ENCODE results near the gene PRKCB. TPM values are rescaled to one million over a fixed set of nuclear protein-coding genes. Genes with fewer than 3 reads are reported as not detected.
A peak's percentile ranks its signal among the peaks of the same experiment; 100 is the strongest.

Gene PRKCB
- total and polyA plus RNA-seq, 4 donors, result 1.6 to 9.4 (median 4.0) TPM

DNA sequence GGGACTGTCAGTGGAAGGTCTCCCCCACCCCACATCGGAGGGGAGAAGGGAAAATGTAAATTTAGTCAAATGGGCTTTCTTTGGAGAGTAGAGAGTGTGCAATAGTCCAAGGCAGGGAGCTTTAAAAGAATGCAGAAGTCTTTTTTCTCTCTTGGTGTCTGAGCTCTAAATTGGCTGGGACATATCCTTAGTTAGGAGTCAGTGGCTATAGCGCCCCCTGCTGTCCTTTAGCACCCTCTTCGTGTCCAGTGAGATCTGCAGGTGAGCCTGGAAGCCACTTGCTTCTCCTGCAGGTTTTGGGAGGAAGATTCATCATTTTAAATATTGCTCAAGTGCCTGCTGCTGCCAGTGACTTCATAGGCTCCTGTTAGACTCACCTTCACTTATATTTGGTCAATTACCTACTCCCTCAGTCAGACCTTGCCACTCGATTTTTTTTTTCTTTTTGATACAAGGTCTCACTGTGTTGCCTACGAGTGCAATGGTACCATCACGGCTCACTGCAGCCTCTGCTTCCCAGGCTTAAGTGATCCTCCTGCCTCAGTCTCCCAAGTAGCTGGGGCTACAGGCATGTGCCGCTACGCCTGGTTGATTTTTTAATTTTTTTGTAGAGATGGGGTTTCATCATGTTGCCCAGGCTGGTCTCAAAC lies 174.8 kb downstream of the PRKCB start:
- TF ChIP-seq, protein P1, sequence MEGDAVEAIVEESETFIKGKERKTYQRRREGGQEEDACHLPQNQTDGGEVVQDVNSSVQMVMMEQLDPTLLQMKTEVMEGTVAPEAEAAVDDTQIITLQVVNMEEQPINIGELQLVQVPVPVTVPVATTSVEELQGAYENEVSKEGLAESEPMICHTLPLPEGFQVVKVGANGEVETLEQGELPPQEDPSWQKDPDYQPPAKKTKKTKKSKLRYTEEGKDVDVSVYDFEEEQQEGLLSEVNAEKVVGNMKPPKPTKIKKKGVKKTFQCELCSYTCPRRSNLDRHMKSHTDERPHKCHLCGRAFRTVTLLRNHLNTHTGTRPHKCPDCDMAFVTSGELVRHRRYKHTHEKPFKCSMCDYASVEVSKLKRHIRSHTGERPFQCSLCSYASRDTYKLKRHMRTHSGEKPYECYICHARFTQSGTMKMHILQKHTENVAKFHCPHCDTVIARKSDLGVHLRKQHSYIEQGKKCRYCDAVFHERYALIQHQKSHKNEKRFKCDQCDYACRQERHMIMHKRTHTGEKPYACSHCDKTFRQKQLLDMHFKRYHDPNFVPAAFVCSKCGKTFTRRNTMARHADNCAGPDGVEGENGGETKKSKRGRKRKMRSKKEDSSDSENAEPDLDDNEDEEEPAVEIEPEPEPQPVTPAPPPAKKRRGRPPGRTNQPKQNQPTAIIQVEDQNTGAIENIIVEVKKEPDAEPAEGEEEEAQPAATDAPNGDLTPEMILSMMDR (IDR thresholded peaks at IDR 0.05; ENCODE audit: low read depth, low read length, missing input control), result peak; percentile 67
- TF ChIP-seq, protein P2, sequence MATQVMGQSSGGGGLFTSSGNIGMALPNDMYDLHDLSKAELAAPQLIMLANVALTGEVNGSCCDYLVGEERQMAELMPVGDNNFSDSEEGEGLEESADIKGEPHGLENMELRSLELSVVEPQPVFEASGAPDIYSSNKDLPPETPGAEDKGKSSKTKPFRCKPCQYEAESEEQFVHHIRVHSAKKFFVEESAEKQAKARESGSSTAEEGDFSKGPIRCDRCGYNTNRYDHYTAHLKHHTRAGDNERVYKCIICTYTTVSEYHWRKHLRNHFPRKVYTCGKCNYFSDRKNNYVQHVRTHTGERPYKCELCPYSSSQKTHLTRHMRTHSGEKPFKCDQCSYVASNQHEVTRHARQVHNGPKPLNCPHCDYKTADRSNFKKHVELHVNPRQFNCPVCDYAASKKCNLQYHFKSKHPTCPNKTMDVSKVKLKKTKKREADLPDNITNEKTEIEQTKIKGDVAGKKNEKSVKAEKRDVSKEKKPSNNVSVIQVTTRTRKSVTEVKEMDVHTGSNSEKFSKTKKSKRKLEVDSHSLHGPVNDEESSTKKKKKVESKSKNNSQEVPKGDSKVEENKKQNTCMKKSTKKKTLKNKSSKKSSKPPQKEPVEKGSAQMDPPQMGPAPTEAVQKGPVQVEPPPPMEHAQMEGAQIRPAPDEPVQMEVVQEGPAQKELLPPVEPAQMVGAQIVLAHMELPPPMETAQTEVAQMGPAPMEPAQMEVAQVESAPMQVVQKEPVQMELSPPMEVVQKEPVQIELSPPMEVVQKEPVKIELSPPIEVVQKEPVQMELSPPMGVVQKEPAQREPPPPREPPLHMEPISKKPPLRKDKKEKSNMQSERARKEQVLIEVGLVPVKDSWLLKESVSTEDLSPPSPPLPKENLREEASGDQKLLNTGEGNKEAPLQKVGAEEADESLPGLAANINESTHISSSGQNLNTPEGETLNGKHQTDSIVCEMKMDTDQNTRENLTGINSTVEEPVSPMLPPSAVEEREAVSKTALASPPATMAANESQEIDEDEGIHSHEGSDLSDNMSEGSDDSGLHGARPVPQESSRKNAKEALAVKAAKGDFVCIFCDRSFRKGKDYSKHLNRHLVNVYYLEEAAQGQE (IDR thresholded peaks at IDR 0.05), result no peak
- TF ChIP-seq RAD21 (IDR thresholded peaks at IDR 0.05) (peak; percentile 80 to 82), HNF4A (conservative IDR thresholded peaks at IDR 0.05) (no peak), EGR1 (IDR thresholded peaks at IDR 0.05; ENCODE audit: low read depth in 2 of 2) (no peak)
- H3K9me3 ChIP-seq (ENCODE audit: control insufficient read depth in 4 of 4, low read length in 3 of 4), result no peaks in the 10 kb centered on the region
- H3K27ac ChIP-seq (ENCODE audit: low read depth in 1 of 2, low read length in 2 of 2), result no peak overlapping the region
- H3K27me3 ChIP-seq (ENCODE audit: control insufficient read depth in 4 of 4, insufficient read depth in 4 of 4, low read length in 3 of 4), result peaks cover 0 to 2% (median under 1%) of the 10 kb centered on the region in 4 donors
- H3K4me3 ChIP-seq (ENCODE audit: low read depth in 1 of 3, low read length in 3 of 3), result no peak overlapping the region
- H3K9ac ChIP-seq (ENCODE audit: low read depth in 1 of 2, low read length in 2 of 2), result no peak overlapping the region
- DNase-seq (ENCODE audit: low spot score), result peak; percentile 62
- H3K4me1 ChIP-seq (ENCODE audit: control insufficient read depth in 4 of 4, insufficient read depth in 4 of 4, low read length in 3 of 4), result no peaks in the 10 kb centered on the region
- WGBS, result 49% methylated on average over 8 of the region's 8 CpGs
- no peaks in the 10 kb centered on the region for H3K36me3 ChIP-seq (ENCODE audit: control insufficient read depth in 4 of 4, insufficient read depth in 3 of 4, low read depth in 1 of 4, low read length in 3 of 4)

GRCh38 chr16:24011237-24011636 lies 175.5 kb downstream of the PRKCB start:
- TF ChIP-seq HNF4G (IDR thresholded peaks at IDR 0.05) (no peak), FOXA1 (IDR thresholded peaks at IDR 0.05) (no peak), HNF4A (conservative IDR thresholded peaks at IDR 0.05) (peak in 1 of 2 donors; percentile 8), RXRA (IDR thresholded peaks at IDR 0.05) (no peak), MAX (IDR thresholded peaks at IDR 0.05) (no peak)
- TF ChIP-seq, protein P1 (IDR thresholded peaks at IDR 0.05; ENCODE audit: low read depth, low read length, missing input control), result no peak
- Histone ChIP-seq H3K27ac (ENCODE audit: low read depth in 1 of 2, low read length in 2 of 2) (no peak overlapping the region), H3K9me3 (ENCODE audit: control insufficient read depth in 4 of 4, low read length in 3 of 4) (no peaks in the 10 kb centered on the region), H3K27me3 (ENCODE audit: control insufficient read depth in 4 of 4, insufficient read depth in 4 of 4, low read length in 3 of 4) (peaks cover 0 to 2% (median 0%) of the 10 kb centered on the region in 4 donors), H3K4me1 (ENCODE audit: control insufficient read depth in 4 of 4, insufficient read depth in 4 of 4, low read length in 3 of 4) (no peaks in the 10 kb centered on the region), H3K36me3 (ENCODE audit: control insufficient read depth in 4 of 4, insufficient read depth in 3 of 4, low read depth in 1 of 4, low read length in 3 of 4) (no peaks in the 10 kb centered on the region), H3K4me3 (ENCODE audit: low read depth in 1 of 3, low read length in 3 of 3) (no peak overlapping the region), H3K9ac (ENCODE audit: low read depth in 1 of 2, low read length in 2 of 2) (no peak overlapping the region)
- no peak for DNase-seq (ENCODE audit: low spot score)
